Neural crest cell (in vitro differentiated cells): ENCODE measurements around the gene MEX3A. TPM values are rescaled to one million over a fixed set of nuclear protein-coding genes. Genes with fewer than 3 reads are reported as not detected.
"Not testable (repeated sequence)": the region's sequence is repeated elsewhere in the genome, so short reads cannot be mapped to it uniquely, and the experiment has no call there.

Source experiments
- DNase-seq: peaks from one replicate; pipeline ENCODE4 v3.0.0; 2021; ENCODE audit warnings: low read depth, mixed read lengths, low spot score
- H3K27ac Mint-ChIP-seq: one replicate; pipeline ENCODE4 v1.8.0; 2021; ENCODE audit warnings: mild to moderate bottlenecking, mixed read lengths; ENCODE audit not compliant: unreplicated experiment
- H3K27me3 Mint-ChIP-seq: 2 replicates; pipeline ENCODE4 v1.8.0; 2021; ENCODE audit warnings: low read depth, mild to moderate bottlenecking, mixed read lengths
- H3K36me3 Mint-ChIP-seq: 2 replicates; pipeline ENCODE4 v1.8.0; 2021; ENCODE audit warnings: low read depth, mild to moderate bottlenecking, mixed read lengths
- H3K4me1 Mint-ChIP-seq: 2 replicates; pipeline ENCODE4 v1.8.0; 2021; ENCODE audit warnings: mixed read lengths
- H3K4me3 Mint-ChIP-seq: one replicate; pipeline ENCODE4 v1.8.0; 2021; ENCODE audit warnings: mild to moderate bottlenecking, mixed read lengths
- H3K9me3 Mint-ChIP-seq: 2 replicates; pipeline ENCODE4 v1.8.0; 2021; ENCODE audit warnings: mixed read lengths
- total RNA-seq: library from RNA; stranded (reverse); gene quantifications from 2 replicates; pipeline ENCODE4 v1.2.1, GENCODE V29; 2021
- TF ChIP-seq, protein P1 (sequence below): fragments of 200-600 bp; sonication (generic); conservative IDR thresholded peaks from 2 replicates; pipeline ENCODE4 v1.5.0; 2021; ENCODE audit warnings: antibody characterized with exemption, mild to moderate bottlenecking

The MEX3A gene
- total RNA-seq, 1 donor from 2014 or later, result 114 TPM

DNA sequence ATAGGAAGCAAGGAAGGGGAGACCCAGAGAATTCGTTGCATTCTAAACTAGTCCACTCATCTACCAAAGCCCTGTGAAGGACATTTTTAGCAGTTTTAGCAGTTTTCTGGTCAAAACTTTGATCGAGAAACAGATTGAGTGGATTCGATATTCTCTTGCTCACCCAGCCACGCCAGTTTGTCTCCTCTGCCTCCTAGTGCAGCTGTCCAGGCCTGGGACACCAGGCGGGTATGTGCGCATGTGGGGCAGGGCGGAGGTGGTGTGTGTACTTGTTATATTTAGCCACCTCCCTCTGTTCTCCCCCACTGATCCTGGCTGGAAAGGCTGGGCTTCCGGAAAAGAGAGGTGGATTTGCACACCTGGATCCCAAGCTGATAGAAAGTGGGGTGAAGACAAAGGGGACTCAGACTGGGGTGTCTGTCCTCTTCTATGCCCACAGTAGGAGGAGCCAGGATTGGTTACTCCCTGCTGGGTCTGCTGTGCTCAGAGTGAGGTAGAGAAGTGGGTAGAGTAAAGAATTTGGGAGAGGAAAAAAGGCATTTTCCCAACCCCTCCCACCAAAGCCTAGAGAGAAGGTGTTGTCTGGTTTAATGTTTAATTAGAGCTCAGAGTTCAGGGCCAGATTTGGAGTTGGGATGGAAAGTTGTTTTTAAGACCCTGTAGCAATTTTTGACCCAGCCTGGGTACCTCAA is 36.1 kb upstream of the MEX3A start:
- H3K27me3 Mint-ChIP-seq, result peaks cover 17% of the 10 kb centered on the region
- TF ChIP-seq, protein P1, sequence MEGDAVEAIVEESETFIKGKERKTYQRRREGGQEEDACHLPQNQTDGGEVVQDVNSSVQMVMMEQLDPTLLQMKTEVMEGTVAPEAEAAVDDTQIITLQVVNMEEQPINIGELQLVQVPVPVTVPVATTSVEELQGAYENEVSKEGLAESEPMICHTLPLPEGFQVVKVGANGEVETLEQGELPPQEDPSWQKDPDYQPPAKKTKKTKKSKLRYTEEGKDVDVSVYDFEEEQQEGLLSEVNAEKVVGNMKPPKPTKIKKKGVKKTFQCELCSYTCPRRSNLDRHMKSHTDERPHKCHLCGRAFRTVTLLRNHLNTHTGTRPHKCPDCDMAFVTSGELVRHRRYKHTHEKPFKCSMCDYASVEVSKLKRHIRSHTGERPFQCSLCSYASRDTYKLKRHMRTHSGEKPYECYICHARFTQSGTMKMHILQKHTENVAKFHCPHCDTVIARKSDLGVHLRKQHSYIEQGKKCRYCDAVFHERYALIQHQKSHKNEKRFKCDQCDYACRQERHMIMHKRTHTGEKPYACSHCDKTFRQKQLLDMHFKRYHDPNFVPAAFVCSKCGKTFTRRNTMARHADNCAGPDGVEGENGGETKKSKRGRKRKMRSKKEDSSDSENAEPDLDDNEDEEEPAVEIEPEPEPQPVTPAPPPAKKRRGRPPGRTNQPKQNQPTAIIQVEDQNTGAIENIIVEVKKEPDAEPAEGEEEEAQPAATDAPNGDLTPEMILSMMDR, result no peak
- no peaks in the 10 kb centered on the region for H3K9me3 Mint-ChIP-seq
- no peaks in the 10 kb centered on the region for H3K36me3 Mint-ChIP-seq
- no peak overlapping the region for H3K27ac Mint-ChIP-seq
- H3K4me1 Mint-ChIP-seq, result peaks cover 48% of the 10 kb centered on the region
- no peak overlapping the region for H3K4me3 Mint-ChIP-seq
- no peak for DNase-seq

DNA sequence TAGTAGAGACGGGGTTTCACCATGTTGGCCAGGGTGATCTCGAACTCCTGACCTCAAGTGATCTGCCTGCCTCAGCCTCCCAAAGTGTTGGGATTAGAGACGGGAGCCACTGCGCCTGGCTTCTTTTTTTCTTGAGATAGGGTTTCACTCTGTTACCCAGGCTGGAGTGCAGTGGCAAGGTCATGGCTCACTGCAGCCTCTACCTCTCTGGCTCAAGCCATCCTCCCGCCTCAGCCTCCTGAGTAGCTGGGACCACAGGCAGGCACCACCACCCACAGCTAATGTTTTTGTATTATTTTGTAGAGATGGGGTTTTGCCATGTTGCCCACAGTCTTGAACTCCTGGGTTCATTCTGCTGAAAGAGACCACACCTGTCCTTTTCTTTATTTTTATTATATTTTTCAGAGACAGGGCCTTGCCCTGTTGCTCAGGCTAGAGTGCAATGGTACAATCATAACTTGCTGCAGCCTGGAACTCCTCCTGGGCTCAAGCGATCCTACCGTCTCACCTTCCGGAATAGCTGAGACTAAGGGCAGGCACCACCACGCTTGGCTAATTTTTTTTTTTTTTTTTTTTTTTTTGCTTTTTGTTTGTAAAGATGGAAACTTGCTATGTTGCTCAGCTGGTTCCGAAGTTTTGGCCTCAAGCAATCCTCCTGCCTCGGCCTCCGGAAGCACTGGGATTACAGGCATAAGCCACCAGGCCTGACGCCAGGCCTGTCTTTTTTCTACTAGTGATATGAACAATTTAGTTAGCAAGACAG is 35.3 kb upstream of the MEX3A start:
- no peak overlapping the region for H3K27ac Mint-ChIP-seq

DNA sequence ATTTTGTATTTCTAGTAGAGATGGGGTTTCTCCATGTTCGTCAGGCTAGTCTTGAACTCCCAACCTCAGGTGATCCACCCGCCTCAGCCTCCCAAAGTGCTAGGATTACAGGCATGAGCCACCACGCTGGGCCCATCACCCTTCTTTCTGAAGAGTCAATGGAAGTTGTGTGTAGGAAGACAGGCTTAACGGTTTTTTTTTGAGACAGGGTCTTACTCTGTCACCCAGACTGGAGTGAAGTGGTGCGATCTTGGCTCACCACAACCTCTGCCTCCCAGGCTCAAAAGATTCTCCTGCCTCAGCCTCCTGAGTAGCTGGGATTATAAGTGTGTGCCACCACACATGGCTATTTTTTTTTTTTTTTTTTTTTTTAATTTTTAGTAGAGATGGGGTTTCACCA is 34.5 kb upstream of the MEX3A start:
- not testable (repeated sequence) for DNase-seq, H3K36me3 Mint-ChIP-seq, H3K9me3 Mint-ChIP-seq
- Mint-ChIP-seq H3K27me3 (peaks cover 17% of the 10 kb centered on the region), H3K4me1 (peaks cover 50% of the 10 kb centered on the region), H3K27ac (peak overlapping the region; percentile 43), H3K4me3 (peak overlapping the region; percentile 92)

More for the DNA sequence above, 35.3 kb upstream of the MEX3A start:
- TF ChIP-seq, protein P1, result no peak
- H3K4me3 Mint-ChIP-seq, result no peak overlapping the region
- peaks cover 48% of the 10 kb centered on the region for H3K4me1 Mint-ChIP-seq
- DNase-seq, result no peak
- H3K9me3 Mint-ChIP-seq, result no peaks in the 10 kb centered on the region
- no peaks in the 10 kb centered on the region for H3K36me3 Mint-ChIP-seq
- peaks cover 17% of the 10 kb centered on the region for H3K27me3 Mint-ChIP-seq

DNA sequence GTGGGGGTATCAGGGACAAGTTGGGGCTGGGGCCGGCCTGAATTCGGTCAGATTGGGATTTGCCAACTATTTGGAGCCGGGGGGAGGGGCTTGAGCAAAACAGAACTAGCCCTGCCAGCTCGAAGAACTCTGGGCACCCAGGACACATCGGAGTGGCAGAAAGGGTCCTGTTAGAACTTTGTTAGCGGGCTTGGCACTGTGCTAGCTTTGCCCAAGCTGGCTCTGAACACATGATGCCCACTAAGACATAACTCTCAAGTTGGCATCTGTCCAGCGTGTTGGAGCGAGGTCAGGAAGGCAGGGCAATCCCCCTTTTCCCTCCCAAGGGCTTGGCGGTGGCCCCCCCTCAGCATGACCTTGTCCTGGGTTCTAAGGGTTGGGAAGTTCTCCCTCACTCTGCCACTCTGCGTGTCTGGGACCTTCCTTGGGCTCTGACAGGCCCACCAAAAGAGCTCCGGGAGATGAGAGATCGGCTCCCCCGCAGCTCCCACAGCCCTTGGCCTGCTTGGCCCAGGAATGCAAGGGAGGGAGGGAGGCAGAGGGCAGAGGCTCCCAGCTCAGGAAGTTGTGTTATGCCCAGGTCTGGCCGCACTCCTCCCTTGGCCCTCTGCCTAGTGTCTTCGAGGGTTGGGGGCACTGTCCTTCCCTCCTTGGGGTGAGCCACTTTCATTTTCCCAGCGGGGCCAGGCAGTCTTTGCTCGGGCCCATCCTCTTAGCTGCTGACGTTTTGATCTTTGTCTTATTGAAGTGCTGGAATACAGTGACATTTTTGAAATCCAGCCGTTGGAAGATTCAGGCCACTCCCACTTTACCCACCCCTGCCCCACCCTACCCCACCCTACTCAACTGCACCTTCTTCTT is 33.5 kb upstream of the MEX3A start:
- Mint-ChIP-seq H3K27ac (peak overlapping the region; percentile 50), H3K27me3 (peaks cover 17% of the 10 kb centered on the region), H3K9me3 (no peaks in the 10 kb centered on the region), H3K4me1 (peaks cover 54% of the 10 kb centered on the region), H3K36me3 (no peaks in the 10 kb centered on the region), H3K4me3 (peak overlapping the region; percentile 92)
- DNase-seq, result no peak
- TF ChIP-seq, protein P1, result no peak

DNA sequence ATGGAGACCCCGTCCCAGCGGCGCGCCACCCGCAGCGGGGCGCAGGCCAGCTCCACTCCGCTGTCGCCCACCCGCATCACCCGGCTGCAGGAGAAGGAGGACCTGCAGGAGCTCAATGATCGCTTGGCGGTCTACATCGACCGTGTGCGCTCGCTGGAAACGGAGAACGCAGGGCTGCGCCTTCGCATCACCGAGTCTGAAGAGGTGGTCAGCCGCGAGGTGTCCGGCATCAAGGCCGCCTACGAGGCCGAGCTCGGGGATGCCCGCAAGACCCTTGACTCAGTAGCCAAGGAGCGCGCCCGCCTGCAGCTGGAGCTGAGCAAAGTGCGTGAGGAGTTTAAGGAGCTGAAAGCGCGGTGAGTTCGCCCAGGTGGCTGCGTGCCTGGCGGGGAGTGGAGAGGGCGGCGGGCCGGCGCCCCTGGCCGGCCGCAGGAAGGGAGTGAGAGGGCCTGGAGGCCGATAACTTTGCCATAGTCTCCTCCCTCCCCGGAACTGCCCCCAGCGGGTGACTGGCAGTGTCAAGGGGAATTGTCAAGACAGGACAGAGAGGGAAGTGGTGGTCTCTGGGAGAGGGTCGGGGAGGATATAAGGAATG is 32.8 kb upstream of the MEX3A start:
- H3K27ac Mint-ChIP-seq, result peak overlapping the region; percentile 50
- no peaks in the 10 kb centered on the region for H3K36me3 Mint-ChIP-seq
- DNase-seq, result peak; percentile 18

More for the DNA sequence above, 32.8 kb upstream of the MEX3A start:
- H3K4me1 Mint-ChIP-seq, result peaks cover 53% of the 10 kb centered on the region
- H3K9me3 Mint-ChIP-seq, result no peaks in the 10 kb centered on the region
- peaks cover 17% of the 10 kb centered on the region for H3K27me3 Mint-ChIP-seq
- TF ChIP-seq, protein P1, result no peak
- H3K4me3 Mint-ChIP-seq, result peak overlapping the region; percentile 92
